Astrocyte of the spinal cord (primary cell): Measurements from ENCODE around the gene SFI1.
"Not testable (repeated sequence)": the region's sequence is repeated elsewhere in the genome, so short reads cannot be mapped to it uniquely, and the experiment has no call there.

Experiments used
- DNase-seq: peaks from one replicate; pipeline ENCODE4 v3.0.0; 2011; ENCODE audit warnings: low read depth, low spot score
- H3K4me3 ChIP-seq: 2 replicates; pipeline ENCODE4 v1.5.1; 2011; ENCODE audit warnings: low read depth, mild to moderate bottlenecking, low read length, moderate library complexity
- in situ Hi-C: cut with HindIII; loops from 2 replicates; pipeline ENCODE4 v1.10.0; 2017; ENCODE audit warnings: low sequenced_read_pairs
- TF ChIP-seq, protein P1 (sequence below): IDR thresholded peaks from 2 replicates; pipeline ENCODE4 v1.5.1; 2012; ENCODE audit warnings: low read depth, mild to moderate bottlenecking, low read length, inconsistent platforms

SFI1 gene

DNA sequence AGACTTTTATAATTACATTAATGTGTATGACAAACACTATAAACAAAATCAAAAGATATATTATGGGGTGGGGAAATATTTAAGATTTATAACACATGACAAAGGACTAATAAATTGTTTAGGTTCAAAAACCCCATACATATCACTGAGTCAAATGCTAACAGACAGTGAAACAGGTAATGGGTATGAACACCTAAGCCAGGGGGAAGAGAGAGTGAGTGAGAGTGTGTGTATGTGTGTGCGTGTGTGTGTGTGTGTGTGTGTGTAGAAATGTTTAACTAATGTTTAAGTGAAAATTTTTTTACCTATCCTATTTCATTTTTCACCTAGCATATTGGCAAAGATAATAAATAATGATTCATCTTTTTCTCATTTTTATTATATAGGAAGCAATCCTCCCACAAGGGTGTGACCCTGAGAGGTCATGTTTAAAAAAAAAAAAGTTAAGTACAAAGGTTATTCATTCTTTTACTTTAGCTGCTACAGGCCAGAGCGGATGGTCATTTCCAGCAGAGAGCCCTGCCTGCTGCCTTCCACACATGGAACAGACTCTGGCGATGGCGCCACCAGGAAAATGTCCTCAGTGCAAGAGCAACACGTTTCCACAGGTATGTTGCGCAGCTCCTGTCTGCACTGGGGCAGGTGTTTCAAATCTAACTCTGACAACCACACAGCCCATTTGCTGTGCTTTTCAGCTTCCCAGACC is 92.8 kb downstream of the SFI1 start:
- no peak overlapping the region for H3K4me3 ChIP-seq
- no peak for DNase-seq
- in situ Hi-C loops, result no loop called here
- TF ChIP-seq, protein P1, sequence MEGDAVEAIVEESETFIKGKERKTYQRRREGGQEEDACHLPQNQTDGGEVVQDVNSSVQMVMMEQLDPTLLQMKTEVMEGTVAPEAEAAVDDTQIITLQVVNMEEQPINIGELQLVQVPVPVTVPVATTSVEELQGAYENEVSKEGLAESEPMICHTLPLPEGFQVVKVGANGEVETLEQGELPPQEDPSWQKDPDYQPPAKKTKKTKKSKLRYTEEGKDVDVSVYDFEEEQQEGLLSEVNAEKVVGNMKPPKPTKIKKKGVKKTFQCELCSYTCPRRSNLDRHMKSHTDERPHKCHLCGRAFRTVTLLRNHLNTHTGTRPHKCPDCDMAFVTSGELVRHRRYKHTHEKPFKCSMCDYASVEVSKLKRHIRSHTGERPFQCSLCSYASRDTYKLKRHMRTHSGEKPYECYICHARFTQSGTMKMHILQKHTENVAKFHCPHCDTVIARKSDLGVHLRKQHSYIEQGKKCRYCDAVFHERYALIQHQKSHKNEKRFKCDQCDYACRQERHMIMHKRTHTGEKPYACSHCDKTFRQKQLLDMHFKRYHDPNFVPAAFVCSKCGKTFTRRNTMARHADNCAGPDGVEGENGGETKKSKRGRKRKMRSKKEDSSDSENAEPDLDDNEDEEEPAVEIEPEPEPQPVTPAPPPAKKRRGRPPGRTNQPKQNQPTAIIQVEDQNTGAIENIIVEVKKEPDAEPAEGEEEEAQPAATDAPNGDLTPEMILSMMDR, result no peak

DNA sequence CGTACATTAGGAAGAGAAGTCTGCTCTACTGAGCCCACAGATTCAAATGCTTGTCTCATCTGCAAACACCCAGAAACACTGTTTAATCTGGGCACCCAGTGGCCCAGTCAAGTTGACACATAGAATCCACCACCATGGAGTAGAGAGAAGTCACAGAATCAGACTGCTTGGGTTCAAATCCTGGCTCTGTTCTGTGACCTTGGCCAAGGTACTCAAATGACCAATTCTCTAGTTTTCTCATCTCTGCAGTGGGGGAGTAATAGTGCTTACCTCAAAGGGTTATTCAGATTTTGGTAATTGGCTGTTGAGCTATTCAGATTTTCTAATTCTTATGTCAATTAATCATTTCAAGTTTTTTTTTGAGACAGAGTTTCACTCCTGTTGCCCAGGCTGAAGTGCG is 93.8 kb downstream of the SFI1 start:
- in situ Hi-C loops, H3K4me3 ChIP-seq, DNase-seq: not testable (repeated sequence)

DNA sequence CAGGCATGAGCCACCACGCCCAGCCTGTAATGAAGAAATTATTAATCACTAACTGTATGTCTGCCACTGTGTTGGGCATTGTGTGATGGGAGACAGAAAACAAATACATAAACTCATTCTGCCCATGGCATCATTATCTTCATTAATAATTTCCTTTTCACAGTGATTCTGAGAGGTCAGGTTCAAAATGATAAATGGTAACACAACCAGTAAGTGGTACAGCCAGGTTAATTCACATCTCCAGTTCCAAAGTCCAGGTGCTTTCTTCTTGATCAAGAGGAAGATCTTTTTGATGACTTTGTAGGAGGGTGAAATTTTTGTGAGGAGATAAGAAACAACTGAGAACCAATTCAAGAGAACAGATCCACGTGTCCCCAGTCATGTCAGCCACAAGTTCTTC is 98.9 kb downstream of the SFI1 start:
- TF ChIP-seq, protein P1, result no peak

DNA sequence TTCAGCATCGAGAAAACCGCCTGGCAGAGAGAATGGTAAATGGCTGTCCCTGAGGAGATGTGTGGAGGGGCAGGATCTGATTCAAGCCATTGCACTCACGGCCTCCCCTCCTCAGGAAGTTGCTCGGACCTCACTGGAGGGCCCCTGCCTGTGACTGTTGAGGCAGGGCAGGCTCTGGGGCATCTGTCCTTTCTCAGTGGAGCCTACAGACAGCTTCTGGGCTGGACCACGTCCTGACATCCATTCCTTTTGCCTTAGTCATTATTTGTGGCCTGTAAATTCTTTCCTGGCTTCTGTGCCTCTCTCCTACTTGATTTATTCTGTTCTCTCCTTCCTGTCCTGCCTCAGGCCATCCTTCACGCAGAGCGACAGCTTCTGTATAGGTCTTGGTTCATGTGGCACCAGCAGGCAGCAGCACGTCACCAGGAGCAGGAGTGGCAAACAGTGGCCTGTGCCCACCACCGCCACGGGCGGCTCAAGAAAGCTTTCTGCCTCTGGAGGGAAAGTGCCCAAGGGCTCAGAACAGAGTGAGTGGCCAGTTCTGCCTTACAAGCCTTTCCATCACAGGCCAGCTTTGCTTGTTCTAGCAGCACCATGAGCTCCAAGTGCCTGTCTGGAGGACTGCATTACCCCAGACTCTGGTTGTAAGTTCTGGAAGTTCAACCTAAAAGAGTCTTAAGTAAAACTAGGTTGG is 106.1 kb downstream of the SFI1 start:
- in situ Hi-C loops, result no loop called here
- no peak overlapping the region for H3K4me3 ChIP-seq
- DNase-seq, result peak; percentile 88
- TF ChIP-seq, protein P1, result no peak

More for the DNA sequence above, 98.9 kb downstream of the SFI1 start:
- in situ Hi-C loops, result no loop called here
- H3K4me3 ChIP-seq, result no peak overlapping the region
- no peak for DNase-seq

DNA sequence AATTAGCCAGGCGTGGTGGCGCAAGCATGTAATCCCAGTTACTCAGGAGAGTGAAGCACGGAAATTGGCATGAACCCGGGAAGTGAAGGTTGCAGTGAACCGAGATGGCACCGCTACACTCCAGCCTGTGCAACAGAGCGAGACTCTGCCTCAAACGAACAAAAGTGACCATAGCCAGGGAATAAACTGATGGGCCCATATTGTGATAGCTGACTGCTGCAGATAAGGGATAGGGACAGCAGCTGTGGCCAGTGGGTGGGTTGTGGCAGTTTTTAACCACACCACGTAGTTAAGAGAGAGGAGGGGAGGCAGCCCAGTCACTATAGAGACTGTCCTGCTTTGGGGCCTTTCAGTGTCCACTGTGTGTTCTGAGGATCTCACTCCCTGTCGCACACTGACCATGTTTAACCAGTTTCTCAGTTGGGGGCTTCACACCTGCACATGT is 106.8 kb downstream of the SFI1 start:
- DNase-seq, result no peak
- in situ Hi-C loops, result no loop called here
- TF ChIP-seq, protein P1, result no peak
- H3K4me3 ChIP-seq, result no peak overlapping the region

DNA sequence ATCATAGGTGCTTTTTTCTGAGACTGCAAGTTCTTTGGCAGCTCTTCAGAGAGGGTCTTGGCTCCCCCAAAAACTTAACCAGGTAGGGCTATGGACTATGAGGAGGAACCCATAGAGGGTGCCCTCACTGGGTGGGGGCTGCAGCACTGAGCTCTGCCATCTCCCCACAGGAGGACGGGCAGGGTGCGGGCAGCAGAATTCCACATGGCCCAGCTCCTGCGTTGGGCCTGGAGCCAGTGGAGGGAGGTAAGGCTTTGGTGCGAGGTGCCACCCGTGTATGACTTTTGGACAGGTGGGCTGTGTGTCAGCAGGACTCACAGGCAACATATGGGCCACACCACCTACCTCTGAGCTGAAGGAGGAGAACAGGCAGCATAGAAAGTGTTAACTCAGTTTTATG is 107.2 kb downstream of the SFI1 start:
- no peak for DNase-seq
- no peak overlapping the region for H3K4me3 ChIP-seq
- TF ChIP-seq, protein P1, result no peak
- in situ Hi-C loops, result no loop called here

DNA sequence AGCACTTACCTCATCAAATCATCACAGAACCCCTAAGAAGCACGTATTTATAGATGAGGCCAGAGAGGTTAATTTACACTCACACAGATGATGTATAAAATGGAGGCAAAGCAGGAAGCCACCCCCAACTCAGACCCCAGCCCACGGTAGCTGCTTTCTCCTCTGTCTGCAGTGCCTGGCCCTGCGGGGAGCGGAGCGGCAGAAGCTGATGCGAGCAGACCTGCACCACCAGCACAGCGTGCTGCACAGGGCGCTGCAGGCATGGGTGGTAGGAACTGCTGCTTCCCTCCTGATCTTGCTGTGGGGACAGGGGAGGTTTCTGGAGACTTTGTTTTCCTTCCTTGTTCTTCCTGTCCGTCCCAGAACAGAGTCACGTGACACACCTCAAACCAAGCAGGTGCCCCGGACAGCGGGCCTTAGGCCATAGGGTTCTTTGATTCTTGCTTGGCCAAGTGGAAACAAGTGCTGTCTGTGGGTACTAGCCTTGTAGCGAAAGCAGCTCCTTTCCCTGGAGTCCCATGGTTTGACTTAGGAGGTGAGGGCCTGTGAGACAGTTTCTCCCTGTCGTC is 107.9 kb downstream of the SFI1 start:
- no peak for DNase-seq
- in situ Hi-C loops, result no loop called here
- no peak overlapping the region for H3K4me3 ChIP-seq
- TF ChIP-seq, protein P1, result no peak
